ENCODE results near the gene GLOD4.
"Not testable (repeated sequence)": the region's sequence is repeated elsewhere in the genome, so short reads cannot be mapped to it uniquely, and the experiment has no call there.

Gene GLOD4

DNA sequence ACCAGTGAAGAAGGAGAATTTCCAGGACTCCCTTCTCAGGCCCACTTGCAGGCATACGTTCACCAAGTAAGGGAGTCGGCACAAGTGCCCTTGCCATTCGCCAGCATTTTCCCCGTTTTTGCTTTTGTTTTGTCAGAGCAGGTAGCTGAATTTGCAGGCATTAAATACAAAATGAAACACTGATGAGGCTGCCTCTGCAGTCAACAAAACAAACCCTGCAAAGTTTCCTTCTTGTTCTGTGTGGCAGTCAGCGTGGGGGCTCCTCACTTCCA, 7.8 kb downstream of the GLOD4 start:
- no peak for DNase-seq (ENCODE audit: low spot score)

DNA sequence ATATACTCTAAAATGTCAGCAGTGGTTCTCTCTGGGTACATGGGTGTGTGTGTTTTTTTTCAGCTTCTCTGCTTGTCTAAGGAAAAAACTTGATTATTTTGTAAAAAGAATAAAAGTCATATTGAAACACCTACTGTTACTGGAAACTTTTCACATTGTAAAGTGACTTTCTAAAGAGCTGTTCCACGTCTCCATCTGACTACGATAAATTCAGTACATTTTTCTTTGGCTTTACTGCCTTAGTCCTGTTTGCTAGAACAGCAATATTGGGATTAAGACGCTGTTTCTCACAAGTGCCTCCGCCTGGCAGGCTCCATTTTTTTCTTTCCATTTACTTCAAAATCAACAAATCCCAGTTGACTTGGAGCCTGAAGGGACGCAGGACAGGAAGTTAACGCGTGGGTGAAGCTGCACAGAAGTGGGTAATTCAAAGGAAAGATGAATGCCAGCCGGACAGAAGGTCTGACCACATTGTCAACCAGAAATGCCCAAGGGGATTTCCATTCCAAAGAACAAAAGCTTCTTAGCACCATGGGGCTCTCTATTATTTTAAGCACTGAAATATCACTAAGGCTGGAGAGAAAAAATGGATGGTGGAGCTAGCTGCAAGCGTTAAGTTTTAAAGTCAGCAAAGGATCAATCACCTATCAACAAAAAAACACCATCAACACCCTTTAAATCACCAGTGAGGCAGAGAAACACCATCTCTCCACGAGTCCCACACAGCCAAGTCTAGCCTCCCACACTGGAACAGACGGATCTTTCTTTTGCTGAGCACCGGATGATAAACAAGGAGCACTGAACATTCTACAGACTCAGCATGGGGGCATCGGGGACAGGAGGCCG, 8.4 kb downstream of the GLOD4 start:
- DNase-seq (ENCODE audit: low spot score): no peak

GRCh38 chr17:773016-773415, 9.1 kb downstream of the GLOD4 start:
- no peak for DNase-seq (ENCODE audit: low spot score)

- DNase-seq (ENCODE audit: low spot score): no peak
These were observed 15.0 kb downstream of the GLOD4 start for GRCh38 chr17:767076-767475.

GRCh38 chr17:760371-760770, 21.7 kb downstream of the GLOD4 start:
- no peak for DNase-seq (ENCODE audit: low spot score)

DNA sequence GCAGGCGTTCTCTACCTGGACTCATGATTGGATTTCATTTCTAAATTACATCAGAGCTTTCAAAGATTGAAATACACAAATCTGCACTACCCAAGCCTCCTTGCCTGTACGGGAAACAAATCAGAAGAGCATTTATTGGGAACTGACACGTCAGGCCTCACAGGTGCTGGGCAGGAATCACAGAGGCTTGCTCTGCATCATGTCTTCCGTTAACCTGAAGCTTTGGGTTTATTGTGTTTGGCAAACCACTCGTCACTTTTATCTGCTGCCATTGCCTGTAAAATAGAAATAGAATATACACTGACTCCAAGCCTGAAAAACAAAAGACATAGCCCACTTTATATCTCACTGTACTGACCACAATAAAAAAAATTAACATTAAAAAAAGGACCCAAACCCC, 22.1 kb downstream of the GLOD4 start:
- DNase-seq (ENCODE audit: low spot score): no peak

DNA sequence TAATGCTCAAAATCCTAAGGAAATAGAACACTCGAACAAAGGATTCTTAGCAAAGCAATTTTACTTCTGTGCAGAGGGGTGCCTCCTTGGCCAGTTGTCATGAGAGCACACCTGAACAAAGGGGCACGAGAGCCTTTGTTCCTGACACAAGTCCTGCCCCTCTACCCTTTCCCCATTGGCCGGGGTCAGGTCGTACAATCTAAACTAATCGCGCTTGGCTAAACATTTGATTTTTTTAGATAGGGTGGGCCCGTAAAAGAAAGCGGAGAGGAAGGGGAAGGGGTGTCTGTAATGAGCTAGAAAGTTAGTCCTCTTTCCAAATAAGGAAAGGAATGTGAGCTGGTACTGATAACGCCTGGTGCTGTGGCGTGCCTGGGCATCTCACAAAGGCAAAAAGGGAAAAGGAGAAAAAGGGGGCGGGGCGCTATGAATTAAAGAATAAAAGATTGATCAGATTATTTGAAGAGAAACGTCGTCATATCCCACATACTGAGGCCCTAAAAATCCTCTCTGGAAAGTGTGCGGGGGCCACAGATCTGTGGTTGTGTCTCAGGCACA, 26.0 kb downstream of the GLOD4 start:
- not testable (repeated sequence) for DNase-seq (ENCODE audit: low spot score)

DNA sequence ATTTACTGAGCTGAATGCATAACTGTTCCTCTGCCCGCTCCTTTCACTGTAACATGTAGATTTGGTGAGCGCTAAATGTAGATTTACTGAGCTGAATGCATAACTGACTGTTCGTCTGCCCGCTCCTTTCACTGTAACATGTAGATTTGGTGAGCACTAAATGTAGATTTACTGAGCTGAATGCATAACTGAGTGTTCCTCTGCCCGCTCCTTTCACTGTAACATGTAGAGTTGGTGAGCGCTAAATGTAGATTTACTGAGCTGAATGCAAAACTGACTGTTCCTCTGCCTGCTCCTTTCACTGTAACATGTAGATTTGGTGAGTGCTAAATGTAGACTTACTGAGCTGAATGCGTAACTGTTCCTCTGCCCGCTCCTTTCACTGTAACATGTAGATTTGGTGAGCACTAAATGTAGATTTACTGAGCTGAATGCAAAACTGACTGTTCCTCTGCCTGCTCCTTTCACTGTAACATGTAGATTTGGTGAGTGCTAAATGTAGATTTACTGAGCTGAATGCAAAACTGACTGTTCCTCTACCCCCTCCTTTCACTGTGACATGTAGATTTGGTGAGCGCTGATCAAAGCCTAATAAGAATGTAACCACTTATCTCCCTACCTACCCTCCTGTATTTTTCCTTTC, 26.6 kb downstream of the GLOD4 start:
- DNase-seq (ENCODE audit: low spot score): not testable (repeated sequence)

DNA sequence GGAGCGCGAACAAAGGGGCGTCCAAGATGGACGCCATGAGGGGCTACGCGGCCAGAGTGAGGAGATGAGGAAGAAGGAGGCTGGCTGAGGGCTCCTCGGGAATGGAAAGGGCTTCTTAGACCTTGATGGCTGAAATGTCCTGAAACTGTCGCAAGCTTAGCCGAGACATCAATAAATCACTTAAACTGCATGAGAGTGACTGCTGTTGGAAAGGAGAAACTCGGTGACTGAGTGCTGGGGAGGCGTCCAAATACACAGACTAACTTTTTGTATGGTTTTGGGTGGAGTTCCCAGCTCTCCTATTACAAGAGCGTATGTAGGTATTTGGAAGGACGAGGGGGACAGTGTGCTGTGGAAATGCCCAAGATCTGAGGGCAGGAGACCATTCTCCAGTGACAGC, 28.7 kb downstream of the GLOD4 start:
- DNase-seq (ENCODE audit: low spot score): no peak

DNA sequence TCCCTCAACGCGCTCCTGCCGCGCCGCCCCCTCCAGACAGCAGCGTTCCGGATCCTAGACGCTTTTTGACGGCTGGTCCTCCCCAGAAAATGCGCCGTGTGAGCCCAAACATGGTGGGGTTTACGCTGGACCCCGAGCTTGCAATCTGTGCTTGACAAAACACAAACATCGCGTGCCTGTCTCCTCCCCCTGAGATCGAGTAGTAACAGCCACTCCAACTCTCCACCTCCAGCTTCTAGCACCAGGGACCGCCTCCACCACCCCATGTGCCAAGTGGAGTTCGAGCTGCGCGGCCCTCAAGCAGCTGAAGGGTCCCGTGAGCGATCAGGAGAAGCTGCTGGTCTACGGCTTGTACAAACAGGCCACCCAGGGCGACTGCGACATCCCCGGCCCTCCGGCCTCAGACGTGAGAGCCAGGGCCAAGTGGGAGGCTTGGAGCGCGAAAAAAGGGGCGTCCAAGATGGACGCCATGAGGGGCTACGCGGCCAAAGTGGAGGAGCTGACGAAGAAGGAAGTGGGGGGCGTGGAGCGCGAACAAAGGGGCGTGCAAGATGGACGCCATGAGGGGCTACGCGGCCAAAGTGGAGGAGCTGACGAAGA, 29.4 kb downstream of the GLOD4 start:
- DNase-seq (ENCODE audit: low spot score): no peak

- peak; percentile 97 for DNase-seq (ENCODE audit: low spot score)
These were observed 30.0 kb downstream of the GLOD4 start, which contains the start of gene GEMIN4 for GRCh38 chr17:752002-752619. Gene GEMIN4, minus strand, starts transcription at chr17:752264. Its CDS starts 122 bp downstream, at chr17:752142.

DNA sequence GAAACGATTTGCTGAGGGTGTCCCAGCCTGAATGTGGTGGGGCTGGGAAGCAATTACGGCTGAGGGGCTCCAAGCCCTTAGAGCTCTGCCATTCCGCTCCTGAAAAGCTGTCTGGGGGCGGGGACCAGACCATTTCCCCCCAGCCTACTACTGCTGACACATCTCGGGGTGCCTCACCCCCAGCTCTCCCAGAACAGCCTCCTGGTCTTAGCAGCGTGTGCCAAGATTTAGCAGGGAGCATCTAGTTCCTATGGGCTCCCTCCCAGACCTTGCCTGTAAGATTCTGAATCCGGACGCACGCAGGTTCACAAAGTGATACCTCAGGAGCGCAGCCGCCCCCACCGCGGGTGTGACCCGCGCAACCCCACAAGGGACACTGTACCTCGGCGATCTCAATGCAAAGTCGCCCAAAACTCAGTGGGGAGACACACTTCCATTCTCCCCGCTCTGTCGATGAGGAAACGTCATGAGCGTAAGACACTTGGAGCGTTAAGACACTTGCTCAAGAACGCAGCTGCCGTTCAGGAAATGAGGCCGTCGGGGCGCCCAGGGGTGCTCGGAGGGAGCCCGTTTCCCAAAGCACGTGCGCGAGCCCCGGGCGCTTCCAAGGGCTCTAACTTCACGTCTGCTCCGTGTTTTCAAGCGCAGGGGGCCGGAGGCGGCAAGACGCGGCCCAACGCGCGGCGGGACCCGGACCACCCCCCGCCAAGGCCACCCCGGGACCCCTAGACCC, 30.6 kb downstream of the GLOD4 start:
- peak; percentile 30 for DNase-seq (ENCODE audit: low spot score)

DNA sequence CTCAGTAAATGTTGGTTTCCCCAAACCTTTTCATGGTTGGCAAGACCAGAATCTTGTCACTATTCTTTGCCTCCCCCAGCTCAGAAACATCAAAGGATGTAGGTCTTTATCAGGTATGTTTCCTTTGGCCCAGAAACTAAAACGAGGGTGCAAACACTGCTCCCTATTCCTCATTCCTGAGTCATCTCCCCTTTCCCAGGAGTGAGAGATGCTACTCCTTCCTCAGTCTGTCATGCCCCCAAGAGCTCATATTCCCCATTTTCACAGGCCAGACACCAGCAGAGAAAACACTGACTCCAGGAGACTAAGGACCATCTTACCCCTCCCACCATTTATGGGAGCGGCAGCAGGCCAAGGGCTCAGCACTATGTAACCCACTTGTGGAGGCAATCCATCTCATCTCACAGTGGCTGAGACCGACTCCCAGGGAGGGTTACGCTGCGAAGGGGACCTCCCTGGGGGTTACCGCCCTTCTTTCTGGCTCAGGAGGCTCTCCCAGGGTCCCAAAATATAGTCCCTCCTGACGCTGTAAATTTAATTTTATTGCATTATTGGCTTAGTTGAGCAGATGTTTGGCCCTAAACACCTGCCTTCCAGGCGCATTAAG, 31.5 kb downstream of the GLOD4 start:
- no peak for DNase-seq (ENCODE audit: low spot score)

- DNase-seq (ENCODE audit: low spot score): not testable (repeated sequence)
These were observed 32.7 kb downstream of the GLOD4 start for GRCh38 chr17:749359-749758.

DNA sequence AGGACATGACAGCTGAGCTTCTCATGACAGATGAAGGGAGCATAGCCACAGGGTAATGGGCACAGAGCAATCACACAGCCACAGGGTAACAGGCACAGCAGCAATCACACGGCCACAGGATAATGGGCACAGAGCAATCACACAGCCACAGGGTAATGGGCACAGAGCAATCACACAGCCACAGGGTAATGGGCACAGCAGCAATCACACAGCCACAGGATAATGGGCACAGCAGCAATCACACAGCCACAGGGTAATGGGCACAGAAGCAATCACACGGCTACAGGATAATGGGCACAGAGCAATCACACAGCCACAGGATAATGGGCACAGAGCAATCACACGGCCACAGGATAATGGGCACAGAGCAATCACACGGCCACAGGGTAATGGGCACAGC, 33.5 kb downstream of the GLOD4 start:
- DNase-seq (ENCODE audit: low spot score): not testable (repeated sequence)

DNA sequence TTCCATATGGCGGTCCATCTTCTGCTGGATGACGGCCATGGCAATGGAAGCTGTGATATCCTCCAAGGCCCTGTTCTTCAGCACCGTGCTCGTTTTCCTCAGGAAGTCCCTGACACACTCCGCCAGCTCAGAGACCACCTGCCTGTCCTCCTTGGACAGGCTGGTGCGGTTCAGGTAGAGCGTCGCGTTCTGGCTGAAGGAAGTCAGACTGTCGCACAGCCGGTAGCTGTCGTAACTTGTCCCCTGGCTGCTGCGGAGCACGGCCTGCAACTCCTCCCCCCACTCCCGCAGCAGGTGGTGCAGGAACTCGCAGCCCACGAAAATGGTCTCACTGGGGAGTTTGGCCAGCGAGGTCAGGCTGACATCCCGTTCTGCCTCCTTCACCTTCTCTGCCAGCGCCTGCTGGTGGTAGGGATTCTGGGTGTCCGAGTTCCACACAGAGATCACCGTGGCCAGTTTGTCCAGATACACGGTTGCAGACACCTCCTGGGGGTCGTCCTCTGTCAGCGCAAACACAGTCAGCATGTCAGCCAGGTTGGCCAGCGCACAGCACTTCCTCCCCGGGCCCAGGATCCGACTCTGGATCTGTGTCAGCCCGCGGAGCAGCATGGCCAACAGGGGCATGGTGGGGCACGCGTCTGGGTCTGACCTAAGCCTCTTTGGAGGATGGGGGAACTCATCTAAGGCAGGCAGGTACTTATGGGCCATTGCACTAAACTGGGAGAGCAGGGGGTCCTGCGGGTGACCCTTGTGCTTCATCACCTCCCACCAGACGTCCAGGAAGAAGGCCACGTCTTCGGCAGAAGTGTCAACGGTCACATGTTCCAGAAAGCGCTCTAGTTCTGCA, 35.1 kb downstream of the GLOD4 start:
- DNase-seq (ENCODE audit: low spot score): no peak

GRCh38 chr17:746181-746580, 35.9 kb downstream of the GLOD4 start:
- DNase-seq (ENCODE audit: low spot score): no peak

- no peak for DNase-seq (ENCODE audit: low spot score)
These were observed 36.7 kb downstream of the GLOD4 start for GRCh38 chr17:745406-745805.

DNA sequence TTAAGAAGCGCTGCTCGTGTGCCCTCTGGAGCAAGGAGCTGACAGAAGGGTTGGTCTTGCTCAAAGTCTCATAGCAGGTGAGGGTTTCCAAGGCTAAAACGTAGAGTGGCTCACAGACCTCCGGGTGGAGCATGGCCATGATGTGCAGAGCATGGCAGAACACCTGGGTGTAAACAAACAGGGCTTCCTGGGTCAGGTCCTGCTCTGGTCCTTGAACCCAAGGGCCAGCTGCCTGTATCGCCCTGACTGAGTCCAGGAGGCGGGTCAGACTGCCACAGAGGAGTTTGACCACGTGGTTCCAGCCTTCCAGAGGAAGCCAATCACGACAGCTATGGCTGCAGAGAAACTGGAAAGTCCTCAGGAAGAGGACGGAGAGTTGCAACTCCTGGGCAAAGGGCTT, 37.1 kb downstream of the GLOD4 start:
- no peak for DNase-seq (ENCODE audit: low spot score)

DNA sequence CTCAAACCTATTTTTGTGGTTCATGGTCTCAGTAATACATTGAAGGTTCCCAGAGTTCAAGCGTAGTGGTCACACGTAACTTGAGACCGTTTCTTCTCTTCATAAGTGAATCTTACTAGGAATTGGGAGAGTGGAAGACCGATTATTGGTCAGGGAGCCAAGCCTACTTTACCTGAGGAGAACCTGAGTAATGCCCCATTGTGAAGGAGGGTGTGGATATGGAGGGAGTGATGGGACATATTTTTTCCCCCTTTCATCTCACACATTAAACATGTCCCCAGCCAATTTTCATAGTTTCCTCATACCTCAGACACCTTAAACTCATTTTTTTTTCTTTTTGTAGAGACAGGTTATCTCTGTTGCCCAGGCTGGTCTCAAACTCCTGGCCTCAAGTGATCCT, 38.9 kb downstream of the GLOD4 start:
- DNase-seq (ENCODE audit: low spot score): no peak
